OCI-LY7 (cell line): ENCODE data around the gene KHDRBS1. TPM values are rescaled to one million over a fixed set of nuclear protein-coding genes. Genes with fewer than 3 reads are reported as not detected.

Experiments used
- BruUV-seq: library from RNA; stranded (reverse); fragments of 400-500 nt; replicated peaks from 2 replicates; lab custom pipeline; 2021; lab: Mats Ljungman, UMichigan
- CTCF ChIA-PET: fragments of 300-600 bp; sonication (Branson Sonifier 250); formaldehyde crosslinking; loops from one replicate; lab custom pipeline; 2022; ENCODE audit warnings: antibody characterized with exemption; ENCODE audit not compliant: unreplicated experiment; lab: Charles Lee
- POLR2A ChIA-PET: fragments of 300-600 bp; sonication (Branson Sonifier 250); formaldehyde crosslinking; loops from one replicate; lab custom pipeline; 2022; ENCODE audit warnings: antibody characterized with exemption; lab: Charles Lee
- DNase-seq: peaks from one replicate; pipeline ENCODE4 v3.0.0-alpha.2; 2015; ENCODE audit warnings: low spot score
- H2AFZ ChIP-seq: fragments of 200-600 bp; sonication (generic), shearing (Covaris generic); 2 replicates; pipeline ENCODE4 v1.6.1; 2014; ENCODE audit warnings: mild to moderate bottlenecking, antibody characterized with exemption, low read length, moderate library complexity
- H3K27ac ChIP-seq: fragments of 200-600 bp; sonication (generic); 2 replicates; pipeline ENCODE4 v1.5.1; 2014; ENCODE audit warnings: mixed run types, low read depth, mild to moderate bottlenecking, moderate library complexity, low read length, inconsistent platforms; ENCODE audit not compliant: poor library complexity, severe bottlenecking
- H3K36me3 ChIP-seq: fragments of 200-600 bp; sonication (generic); 2 replicates; pipeline ENCODE4 v1.6.1; 2014; ENCODE audit warnings: mild to moderate bottlenecking, antibody characterized with exemption, low read length, moderate library complexity, mixed read lengths; ENCODE audit not compliant: insufficient read depth
- H3K4me1 ChIP-seq: fragments of 200-600 bp; sonication (generic); 2 replicates; pipeline ENCODE4 v1.5.1; 2014; ENCODE audit warnings: mild to moderate bottlenecking, low read length; ENCODE audit not compliant: insufficient read depth, poor library complexity, severe bottlenecking
- H3K4me2 ChIP-seq: fragments of 200-600 bp; sonication (generic); 2 replicates; pipeline ENCODE4 v1.6.1; 2014; ENCODE audit warnings: mild to moderate bottlenecking, low read length
- H3K4me3 ChIP-seq: fragments of 200-600 bp; sonication (generic); 2 replicates; pipeline ENCODE4 v1.5.1; 2014; ENCODE audit warnings: mild to moderate bottlenecking, low read depth, low read length; ENCODE audit not compliant: poor library complexity, severe bottlenecking
- H3K79me2 ChIP-seq: fragments of 200-600 bp; sonication (generic); 2 replicates; pipeline ENCODE4 v1.6.1; 2016; ENCODE audit warnings: low read depth, mild to moderate bottlenecking, low read length, moderate library complexity, mixed read lengths; ENCODE audit not compliant: insufficient read depth
- H3K9me2 ChIP-seq: fragments of 200-600 bp; sonication (generic); 2 replicates; pipeline ENCODE4 v1.6.1; 2016; ENCODE audit warnings: mild to moderate bottlenecking, low read length, mixed read lengths; ENCODE audit not compliant: insufficient read depth
- H3K9me3 ChIP-seq: fragments of 200-600 bp; sonication (generic); 2 replicates; pipeline ENCODE4 v1.6.1; 2014; ENCODE audit warnings: mild to moderate bottlenecking, mixed run types, low read length, mixed read lengths
- H4K20me1 ChIP-seq: fragments of 200-600 bp; sonication (generic); 2 replicates; pipeline ENCODE4 v1.6.1; 2014; ENCODE audit warnings: mild to moderate bottlenecking, antibody characterized with exemption, low read length, moderate library complexity, mixed read lengths; ENCODE audit not compliant: insufficient read depth
- CTCF ChIP-seq: fragments of 200-600 bp; sonication (generic); conservative IDR thresholded peaks from 2 replicates; pipeline ENCODE4 v1.5.1; 2014; ENCODE audit warnings: mild to moderate bottlenecking, antibody characterized with exemption, low read length, moderate library complexity, mixed read lengths
- EZH2phosphoT487 ChIP-seq: fragments of 200-600 bp; sonication (generic); IDR thresholded peaks from 2 replicates; pipeline ENCODE4 v1.6.1; 2018; ENCODE audit warnings: low read depth, borderline replicate concordance, mild to moderate bottlenecking, mixed run types, antibody characterized with exemption, low read length, moderate library complexity, mixed read lengths
- intact Hi-C: fragments of 100-400 bp; cut with micrococcal nuclease; formaldehyde crosslinking; loops from one replicate; pipeline ENCODE4 v1.10.0; 2022; ENCODE audit not compliant: unreplicated experiment
- total RNA-seq, 2 experiments: library from RNA; depleted of rRNA in 1 of 2; stranded (reverse); fragments of >200 nt in 1 of 2; shearing (Covaris generic) in 1 of 2; gene quantifications; 2 replicates each; pipeline ENCODE4 v1.2.3, GENCODE V29; 2014 to 2022

KHDRBS1 gene
- total RNA-seq, 2 experiments from 2014 or later: 87.7 to 200 TPM

GRCh38 chr1:32045772-32046171 is 32.1 kb downstream of the KHDRBS1 start:
- Histone ChIP-seq H3K27ac (no peak overlapping the region), H3K79me2 (no peaks in the 10 kb centered on the region), H2AFZ (no peak overlapping the region), H3K4me1 (no peaks in the 10 kb centered on the region), H4K20me1 (peaks cover under 1% of the 10 kb centered on the region; the same call in 1 of the 2 replicates), H3K4me3 (no peak overlapping the region), H3K9me2 (no peaks in the 10 kb centered on the region), H3K9me3 (no peaks in the 10 kb centered on the region), H3K36me3 (peaks cover 51% of the 10 kb centered on the region), H3K4me2 (no peak overlapping the region)
- TF ChIP-seq EZH2phosphoT487: no peak
- TF ChIP-seq CTCF: no peak
- BruUV-seq: no TSS peak
- ChIA-PET CTCF (no interaction called here), POLR2A (interaction anchor here (2.4 kb wide), 1 partner anchor 8 kb away, joined by 5 read pairs; no protein-coding TSS in a partner anchor)
- intact Hi-C loops: no loop called here
- DNase-seq: no peak

GRCh38 chr1:32047701-32048100 is 34.0 kb downstream of the KHDRBS1 start:
- H3K4me2 ChIP-seq: no peak overlapping the region
- ChIA-PET POLR2A (no interaction called here), CTCF (no interaction called here)
- H3K36me3 ChIP-seq: peaks cover 63% of the 10 kb centered on the region
- no peaks in the 10 kb centered on the region for H4K20me1 ChIP-seq
- no peak overlapping the region for H3K27ac ChIP-seq
- H3K79me2 ChIP-seq: no peaks in the 10 kb centered on the region
- no peaks in the 10 kb centered on the region for H3K9me3 ChIP-seq
- intact Hi-C loops: no loop called here
- no peak for DNase-seq
- no peaks in the 10 kb centered on the region for H3K4me1 ChIP-seq
- TF ChIP-seq EZH2phosphoT487 (no peak), CTCF (no peak)
- BruUV-seq: no TSS peak
- no peak overlapping the region for H2AFZ ChIP-seq
- no peaks in the 10 kb centered on the region for H3K9me2 ChIP-seq
- H3K4me3 ChIP-seq: no peak overlapping the region

- Histone ChIP-seq H3K27ac (no peak overlapping the region), H3K9me2 (no peaks in the 10 kb centered on the region), H3K79me2 (no peaks in the 10 kb centered on the region), H3K4me1 (no peaks in the 10 kb centered on the region), H2AFZ (no peak overlapping the region), H3K9me3 (no peaks in the 10 kb centered on the region), H3K4me2 (no peak overlapping the region), H3K36me3 (peaks cover 71% of the 10 kb centered on the region), H4K20me1 (no peaks in the 10 kb centered on the region), H3K4me3 (no peak overlapping the region)
- no peak for DNase-seq
- CTCF ChIA-PET: no interaction called here
- POLR2A ChIA-PET: no interaction called here
- intact Hi-C loops: no loop called here
- BruUV-seq: no TSS peak
- no peak for TF ChIP-seq EZH2phosphoT487
- no peak for TF ChIP-seq CTCF
These were observed 34.8 kb downstream of the KHDRBS1 start for GRCh38 chr1:32048440-32048839.
